SK-N-MC (cell line): ENCODE results near the gene FUOM.

Source experiments
- DNase-seq: peaks from one replicate; pipeline ENCODE4 v3.0.0-alpha.2; 2011; ENCODE audit warnings: low read depth, low spot score
- H3K27ac ChIP-seq: fragments of 200-600 bp; sonication (generic); 2 replicates; pipeline ENCODE4 v1.5.1; 2016; ENCODE audit warnings: mixed run types
- H3K36me3 ChIP-seq: fragments of 200-600 bp; sonication (generic); 2 replicates; pipeline ENCODE4 v1.6.1; 2017; ENCODE audit warnings: antibody characterized with exemption, low read length, mixed read lengths; ENCODE audit not compliant: insufficient read depth
- H3K4me3 ChIP-seq: fragments of 200-600 bp; sonication (generic); 2 replicates; pipeline ENCODE4 v1.5.1; 2016
- H3K9ac ChIP-seq: fragments of 200-600 bp; sonication (generic); 2 replicates; pipeline ENCODE4 v1.8.0; 2017; ENCODE audit warnings: mixed run types, mixed read lengths; ENCODE audit not compliant: insufficient read length
- H3K9me3 ChIP-seq: fragments of 200-600 bp; sonication (generic); 2 replicates; pipeline ENCODE4 v1.6.1; 2017; ENCODE audit warnings: low read depth, mild to moderate bottlenecking, antibody characterized with exemption, low read length, moderate library complexity, mixed read lengths
- EZH2 ChIP-seq: fragments of 200-600 bp; sonication (generic); IDR thresholded peaks from one replicate; pipeline ENCODE4 v1.6.1; 2017; ENCODE audit warnings: antibody characterized with exemption
- FOXP2 ChIP-seq: optimal IDR thresholded peaks from 2 replicates; pipeline ENCODE3; 2011; ENCODE audit warnings: mild to moderate bottlenecking, moderate library complexity; ENCODE audit not compliant: insufficient read depth; ENCODE audit errors: extremely low read length, control extremely low read depth
- POLR2AphosphoS5 ChIP-seq: IDR thresholded peaks from 2 replicates; pipeline ENCODE4 v1.6.1; 2012; ENCODE audit warnings: mild to moderate bottlenecking, low read depth, low read length, borderline replicate concordance

The FUOM gene

DNA sequence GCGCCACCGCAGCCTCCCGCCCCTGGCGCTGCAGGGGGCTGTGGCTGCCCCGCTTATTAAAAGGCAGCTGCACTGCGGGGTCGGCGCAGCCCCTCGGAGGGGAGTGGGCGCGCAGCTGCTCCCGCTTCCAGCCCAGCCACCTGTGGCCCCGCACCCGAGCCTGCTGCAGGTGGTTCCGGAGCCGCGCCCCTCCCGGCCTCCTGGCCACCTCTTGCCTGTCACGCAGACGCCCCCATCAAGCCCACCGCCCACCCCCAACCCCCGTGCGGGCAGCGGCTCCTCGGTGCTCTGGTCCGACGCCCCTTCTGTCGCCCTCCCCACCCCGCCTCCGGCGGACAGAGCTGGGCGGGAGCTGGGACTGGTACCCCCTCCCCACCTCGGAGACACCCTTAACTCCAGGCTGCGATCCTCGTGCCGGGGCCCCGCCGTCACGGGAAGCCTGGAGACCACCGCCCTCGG lies 21.7 kb downstream of the FUOM start:
- DNase-seq, result no peak
- no peak overlapping the region for H3K9ac ChIP-seq
- H3K9me3 ChIP-seq, result no peaks in the 10 kb centered on the region
- H3K36me3 ChIP-seq, result no peaks in the 10 kb centered on the region
- TF ChIP-seq POLR2AphosphoS5, result no peak
- TF ChIP-seq EZH2, result no peak
- TF ChIP-seq FOXP2, result no peak
- no peak overlapping the region for H3K27ac ChIP-seq
- no peak overlapping the region; the same call in 1 of the 2 replicates for H3K4me3 ChIP-seq

- Histone ChIP-seq H3K9me3 (no peaks in the 10 kb centered on the region), H3K36me3 (no peaks in the 10 kb centered on the region), H3K9ac (no peak overlapping the region), H3K27ac (no peak overlapping the region), H3K4me3 (peak overlapping the region; percentile 49)
- no peak for DNase-seq
- no peak for TF ChIP-seq FOXP2
- TF ChIP-seq POLR2AphosphoS5, result no peak
- no peak for TF ChIP-seq EZH2
These were observed 22.3 kb downstream of the FUOM start for GRCh38 chr10:133335246-133336117.

- H3K9me3 ChIP-seq, result no peaks in the 10 kb centered on the region
- no peaks in the 10 kb centered on the region for H3K36me3 ChIP-seq
- no peak for DNase-seq
- H3K9ac ChIP-seq, result no peak overlapping the region
- no peak overlapping the region for H3K27ac ChIP-seq
- peak overlapping the region; percentile 49; the same call in 1 of the 2 replicates for H3K4me3 ChIP-seq
- no peak for TF ChIP-seq FOXP2
- no peak for TF ChIP-seq EZH2
- no peak for TF ChIP-seq POLR2AphosphoS5
These were observed 23.1 kb downstream of the FUOM start for GRCh38 chr10:133334503-133335245.

DNA sequence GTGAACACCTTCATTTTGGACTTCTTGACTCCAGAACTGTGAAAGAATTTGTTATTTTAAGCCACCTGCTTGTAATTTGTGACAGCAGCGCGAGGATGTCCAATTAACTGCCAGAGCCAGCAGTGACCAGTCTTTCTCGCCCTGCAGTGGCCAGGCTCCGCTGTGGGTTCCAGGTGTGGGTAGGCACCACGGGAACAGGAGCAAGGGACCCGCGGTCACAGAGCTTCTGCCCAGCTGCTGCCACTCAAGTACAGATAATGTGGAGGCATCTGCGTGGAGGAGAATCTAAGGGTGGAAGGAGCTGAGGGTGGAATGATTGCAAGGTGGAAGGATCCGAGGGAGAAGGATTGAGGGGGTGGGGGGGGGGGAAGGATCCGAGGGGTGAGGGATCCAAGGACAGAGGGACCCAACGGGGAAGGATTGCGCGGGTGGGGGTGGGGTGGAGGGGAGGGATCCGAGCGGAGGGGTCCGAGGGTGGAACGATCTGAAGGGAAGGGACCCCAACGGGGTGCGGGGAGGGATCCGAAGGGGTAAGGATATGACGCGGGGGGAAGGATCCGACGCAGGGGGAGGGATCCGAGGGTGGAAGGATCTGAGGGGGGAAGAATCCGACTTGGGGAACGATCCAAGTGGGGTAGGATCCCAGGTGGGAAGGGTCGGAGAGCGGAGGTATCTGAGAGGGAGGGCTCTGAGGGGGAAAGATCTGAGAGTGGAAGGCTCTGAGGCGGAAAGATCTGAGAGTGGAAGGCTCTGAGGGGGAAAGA lies 24.7 kb downstream of the FUOM start:
- Histone ChIP-seq H3K36me3 (no peaks in the 10 kb centered on the region), H3K27ac (no peak overlapping the region), H3K9me3 (no peaks in the 10 kb centered on the region), H3K4me3 (no peak overlapping the region), H3K9ac (no peak overlapping the region)
- no peak for DNase-seq
- TF ChIP-seq FOXP2, result no peak
- TF ChIP-seq EZH2, result no peak
- no peak for TF ChIP-seq POLR2AphosphoS5

DNA sequence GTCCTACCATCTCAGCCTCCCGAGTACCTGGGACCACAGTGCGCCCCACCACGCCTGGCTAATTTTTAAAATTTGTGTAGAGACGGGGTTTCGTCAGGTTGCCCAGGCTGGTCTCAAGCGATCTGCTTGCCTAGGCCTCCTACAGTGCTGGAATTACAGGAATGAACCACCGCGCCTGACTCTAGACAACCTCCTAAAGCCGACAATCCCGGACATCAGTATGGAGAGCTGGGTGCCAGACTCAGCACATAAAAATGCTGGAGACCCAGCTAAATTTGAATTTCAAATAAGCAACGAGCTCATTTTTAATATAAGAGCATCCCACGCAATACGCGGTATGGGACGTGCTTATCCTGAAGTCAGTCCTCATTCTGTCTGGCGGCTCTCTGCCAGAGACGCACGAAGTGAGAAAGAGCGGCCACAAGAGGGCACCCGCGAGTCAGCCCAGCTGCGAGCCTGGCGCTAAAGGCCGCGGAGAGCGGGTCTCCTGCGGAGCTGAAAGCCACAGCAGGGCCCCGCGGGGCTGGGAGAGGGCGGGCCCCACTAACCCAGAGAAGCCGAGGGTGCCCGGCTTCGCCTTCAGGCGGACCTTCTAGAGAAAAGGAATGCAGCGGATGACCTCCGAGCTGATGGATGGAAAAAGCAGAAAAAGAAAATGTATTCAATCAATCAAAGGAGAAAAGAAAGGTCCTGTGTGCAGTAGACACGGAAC lies 28.2 kb downstream of the FUOM start:
- no peaks in the 10 kb centered on the region for H3K36me3 ChIP-seq
- no peak for TF ChIP-seq POLR2AphosphoS5
- H3K27ac ChIP-seq, result no peak overlapping the region
- DNase-seq, result peak; percentile 42
- no peaks in the 10 kb centered on the region for H3K9me3 ChIP-seq
- H3K4me3 ChIP-seq, result peak overlapping the region; percentile 47; the same call in 1 of the 2 replicates
- no peak overlapping the region for H3K9ac ChIP-seq

DNA sequence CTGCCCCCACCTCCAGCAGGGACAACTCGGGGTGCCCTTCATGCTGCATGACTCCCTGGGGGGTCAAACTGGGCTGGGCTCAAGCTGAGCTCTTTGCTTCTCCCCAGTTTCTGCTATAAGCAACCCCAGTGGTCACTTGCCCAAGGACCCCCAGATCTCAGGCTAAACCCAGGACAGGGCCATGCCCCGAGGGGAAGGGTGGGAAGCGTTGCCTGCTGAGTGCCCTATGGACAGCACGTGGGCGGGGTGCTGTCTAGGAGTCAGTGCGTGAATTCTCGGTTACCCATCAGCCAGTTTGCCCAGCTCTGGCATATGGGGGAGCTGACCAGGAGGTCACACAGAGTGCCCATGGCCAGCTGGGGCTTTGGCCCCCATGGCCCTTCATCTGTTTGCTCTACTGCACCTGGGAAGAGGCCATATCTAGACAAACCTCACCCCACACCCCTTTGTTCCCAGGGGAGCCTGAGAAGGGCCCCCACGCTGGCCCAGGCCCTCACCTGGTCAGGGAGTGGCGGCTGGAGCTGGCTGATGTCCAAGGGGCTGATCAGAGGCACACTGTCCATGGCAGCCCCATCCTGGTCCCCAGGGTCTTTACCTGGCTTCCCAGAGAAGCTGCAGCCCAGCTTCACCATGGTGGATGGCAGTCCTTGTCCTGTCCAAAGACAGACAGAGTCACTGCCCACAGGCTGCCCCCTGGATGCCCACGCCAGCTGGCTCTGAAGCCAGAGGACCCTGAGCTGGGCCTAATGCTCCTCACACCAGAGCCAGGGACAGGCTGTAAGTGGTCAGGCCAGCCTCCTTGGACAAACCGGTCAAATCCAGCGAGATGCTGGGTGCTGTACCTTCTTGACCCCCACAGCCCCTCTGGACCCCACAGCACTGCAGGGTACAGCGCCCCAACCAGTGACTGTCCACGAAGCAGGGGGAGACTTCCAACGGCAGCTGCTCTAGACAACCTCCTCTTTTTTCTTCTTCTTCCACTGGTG lies 29.2 kb downstream of the FUOM start:
- H3K36me3 ChIP-seq, result no peaks in the 10 kb centered on the region
- no peak overlapping the region for H3K4me3 ChIP-seq
- H3K9me3 ChIP-seq, result no peaks in the 10 kb centered on the region
- TF ChIP-seq POLR2AphosphoS5 (no peak), EZH2 (no peak), FOXP2 (no peak)
- H3K27ac ChIP-seq, result no peak overlapping the region
- H3K9ac ChIP-seq, result no peak overlapping the region
- no peak for DNase-seq
